B cell (primary cell): ENCODE measurements around the gene ZNF469. TPM values are rescaled to one million over a fixed set of nuclear protein-coding genes. Genes with fewer than 3 reads are reported as not detected.
"Not testable (repeated sequence)": the region's sequence is repeated elsewhere in the genome, so short reads cannot be mapped to it uniquely, and the experiment has no call there.

Experiments used
- ATAC-seq: fragments of 200-7000 bp; cut with Tn5 transposase; one replicate; pipeline ENCODE4 v1.10.0; 2021; ENCODE audit warnings: low read depth, mild to moderate bottlenecking, moderate number of reproducible peaks, moderate library complexity
- CTCF ChIA-PET: fragments of 350-600 bp; sonication (Branson Sonifier 250); formaldehyde crosslinking; loops from one replicate; lab custom pipeline; 2021; ENCODE audit warnings: antibody characterized with exemption, inconsistent platforms; lab: Charles Lee
- POLR2A ChIA-PET: fragments of 350-600 bp; sonication (Branson Sonifier 250); formaldehyde crosslinking; loops from one replicate; lab custom pipeline; 2021; ENCODE audit warnings: antibody characterized with exemption; lab: Charles Lee
- DNase-seq: peaks from one replicate; pipeline ENCODE4 v3.0.0; 2013
- H2AFZ ChIP-seq: 2 replicates; pipeline ENCODE4 v1.6.1; 2012; ENCODE audit warnings: mild to moderate bottlenecking, low read depth, low read length; ENCODE audit not compliant: insufficient read depth, poor library complexity, severe bottlenecking
- H3K27ac ChIP-seq, 2 donors: 1 replicate in 1 of 2; 2 replicates in 1 of 2; pipeline ENCODE4 v1.5.1; 2012 to 2013; ENCODE audit warnings: low read length in 2 of 2, mild to moderate bottlenecking in 2 of 2, moderate library complexity in 1 of 2
- H3K27me3 ChIP-seq, 4 experiments: fragments of 200-600 bp in 1 of 4; sonication (generic) in 1 of 4; replicated peaks in 1 of 4; 1 replicate in 2 of 4; 2 replicates in 2 of 4; pipeline versions ENCODE4 v1.6.1 to v1.7.0; 2013 to 2016; ENCODE audit warnings: low read length in 3 of 4, mild to moderate bottlenecking in 2 of 4, mixed read lengths in 1 of 4, moderate library complexity in 1 of 4; ENCODE audit not compliant: insufficient read depth in 4 of 4, control insufficient read depth in 3 of 4; ENCODE audit errors: control extremely low read depth in 1 of 4
- H3K36me3 ChIP-seq, 2 experiments: replicated peaks in 1 of 2; 1 replicate in 1 of 2; 2 replicates in 1 of 2; pipeline versions ENCODE4 v1.6.1 to v1.7.1; 2013; ENCODE audit warnings: low read length in 1 of 2; ENCODE audit not compliant: insufficient read depth in 2 of 2, control insufficient read depth in 1 of 2; ENCODE audit errors: control extremely low read depth in 1 of 2, extremely low read depth in 1 of 2
- H3K4me1 ChIP-seq, 2 donors: fragments of 200-600 bp in 1 of 2; sonication (generic) in 1 of 2; 1 replicate in 1 of 2; 2 replicates in 1 of 2; pipeline versions ENCODE4 v1.5.1 to v1.6.1; 2013 to 2017; ENCODE audit warnings: low read length in 2 of 2; ENCODE audit not compliant: control insufficient read depth in 2 of 2, insufficient read depth in 2 of 2
- H3K4me2 ChIP-seq: replicated peaks from 2 replicates; pipeline ENCODE3; 2012; ENCODE audit warnings: mild to moderate bottlenecking, low read depth, low read length; ENCODE audit not compliant: poor library complexity, severe bottlenecking
- H3K4me3 ChIP-seq, 5 experiments: fragments of 200-600 bp in 1 of 5; sonication (generic) in 1 of 5; 1 replicate in 3 of 5; 2 replicates in 2 of 5; pipeline versions ENCODE4 v1.5.1 to v1.7.0; 2011 to 2016; ENCODE audit warnings: low read length in 4 of 5, mild to moderate bottlenecking in 4 of 5, low read depth in 2 of 5, control low read depth in 1 of 5, moderate library complexity in 1 of 5; ENCODE audit not compliant: insufficient read depth in 1 of 5; ENCODE audit errors: control extremely low read depth in 1 of 5, extremely low read depth in 1 of 5
- H3K79me2 ChIP-seq: fragments of 200-600 bp; sonication (generic); one replicate; pipeline ENCODE4 v1.6.0; 2016; ENCODE audit warnings: low read length; ENCODE audit not compliant: control insufficient read depth, insufficient read depth
- H3K9ac ChIP-seq: fragments of 200-600 bp; sonication (generic); 2 replicates; pipeline ENCODE4 v1.6.1; 2017; ENCODE audit warnings: mild to moderate bottlenecking, low read length, moderate library complexity
- H3K9me3 ChIP-seq, 3 donors: one replicate each; pipeline versions ENCODE4 v1.6.1 to v1.7.1; 2013; ENCODE audit warnings: low read length in 2 of 3; ENCODE audit not compliant: control insufficient read depth in 2 of 3, insufficient read depth in 1 of 3; ENCODE audit errors: control extremely low read depth in 1 of 3
- H4K20me1 ChIP-seq: 2 replicates; pipeline ENCODE4 v1.6.0; 2012; ENCODE audit warnings: mild to moderate bottlenecking, low read length; ENCODE audit not compliant: insufficient read depth, control insufficient read depth, poor library complexity, severe bottlenecking
- H3K27ac Mint-ChIP-seq: one replicate; pipeline ENCODE4 v1.8.0; 2021; ENCODE audit warnings: mixed read lengths
- H3K27me3 Mint-ChIP-seq: one replicate; pipeline ENCODE4 v1.8.0; 2021; ENCODE audit warnings: mixed read lengths
- H3K4me1 Mint-ChIP-seq: one replicate; pipeline ENCODE4 v1.8.0; 2021; ENCODE audit warnings: mixed read lengths
- H3K4me3 Mint-ChIP-seq: one replicate; pipeline ENCODE4 v1.8.0; 2021; ENCODE audit warnings: mixed read lengths
- H3K9me3 Mint-ChIP-seq: one replicate; pipeline ENCODE4 v1.8.0; 2022; ENCODE audit warnings: mixed read lengths; ENCODE audit not compliant: insufficient read depth
- CTCF ChIP-seq: fragments of 200-600 bp; IDR thresholded peaks from one replicate; pipeline ENCODE4 v1.8.0; 2022; ENCODE audit warnings: antibody characterized with exemption, mild to moderate bottlenecking
- EZH2 ChIP-seq: IDR thresholded peaks from 2 replicates; pipeline ENCODE4 v1.6.1; 2012; ENCODE audit warnings: borderline replicate concordance, low read depth, mild to moderate bottlenecking, moderate library complexity, low read length; ENCODE audit not compliant: insufficient read depth, poor library complexity, severe bottlenecking
- WGBS: methylation state at CpG from one replicate; pipeline ENCODE4 v1.1.5; 2013; ENCODE audit warnings: missing lambda C conversion rate; ENCODE audit not compliant: insufficient coverage; 5-methylcytosine and 5-hydroxymethylcytosine counted together
- intact Hi-C: fragments of 100-400 bp; cut with micrococcal nuclease; formaldehyde crosslinking; loops from one replicate; pipeline ENCODE4 v1.10.0; 2022
- polyA plus RNA-seq: library from polyadenylated mRNA; depleted of rRNA; stranded (reverse); fragments of >200 nt; gene quantifications from 2 replicates; pipeline ENCODE4 v1.2.3, GENCODE V29; 2012
- total RNA-seq, 2 donors: library from RNA; stranded (reverse); fragments of 120-200 nt in 1 of 2; gene quantifications; 1 replicate in 1 of 2; 2 replicates in 1 of 2; pipeline versions ENCODE4 v1.2.3 to v1.2.4, GENCODE V29; 2013 to 2022

Gene ZNF469
- total and polyA plus RNA-seq, 2 donors (not counting 1 experiment from before 2014, with no cell fraction given), result 0.25 to 5.9 TPM

- Mint-ChIP-seq H3K27me3 (peaks cover under 1% of the 10 kb centered on the region), H3K9me3 (no peaks in the 10 kb centered on the region), H3K4me1 (peaks cover 4% of the 10 kb centered on the region), H3K27ac (no peak overlapping the region), H3K4me3 (no peak overlapping the region)
- CTCF ChIA-PET, result no interaction called here
- Histone ChIP-seq H3K9me3 (no peaks in the 10 kb centered on the region), H4K20me1 (no peaks in the 10 kb centered on the region), H3K4me2 (no peak overlapping the region), H3K27me3 (peaks cover 0 to 2% (median 0%) of the 10 kb centered on the region in 4 experiments), H3K9ac (no peak overlapping the region), H3K36me3 (no peaks in the 10 kb centered on the region), H3K4me3 (no peak overlapping the region), H3K4me1 (no peaks in the 10 kb centered on the region), H3K79me2 (no peaks in the 10 kb centered on the region), H2AFZ (no peak overlapping the region), H3K27ac (no peak overlapping the region)
- DNase-seq, result no peak
- no peak for ATAC-seq
- intact Hi-C loops, result no loop called here
- TF ChIP-seq CTCF (no peak), EZH2 (no peak)
- POLR2A ChIA-PET, result no interaction called here
- WGBS, result 88% methylated on average over 23 of the region's 29 CpGs
Measured at GRCh38 chr16:88409296-88410065, 26.7 kb downstream of the ZNF469 start.

- not testable (repeated sequence) for H3K4me2 ChIP-seq, ATAC-seq, H4K20me1 ChIP-seq
Measured at GRCh38 chr16:88410297-88410968, 27.7 kb downstream of the ZNF469 start.

More at GRCh38 chr16:88410297-88410968, 27.7 kb downstream of the ZNF469 start:
- H2AFZ ChIP-seq, H3K36me3 ChIP-seq, DNase-seq, H3K4me1 Mint-ChIP-seq, H3K4me3 ChIP-seq, H3K9me3 ChIP-seq, H3K27me3 ChIP-seq, H3K79me2 ChIP-seq, H3K4me1 ChIP-seq, H3K27me3 Mint-ChIP-seq, POLR2A ChIA-PET, H3K9me3 Mint-ChIP-seq, CTCF ChIA-PET, H3K27ac ChIP-seq, intact Hi-C loops, H3K27ac Mint-ChIP-seq, H3K4me3 Mint-ChIP-seq, H3K9ac ChIP-seq: not testable (repeated sequence)
- WGBS, result 93% methylated on average over 28 of the region's 28 CpGs
